GM12865 (cell line): ENCODE measurements around the gene DPH1.

Source experiments
- DNase-seq: peaks from one replicate; pipeline ENCODE4 v3.0.0; 2010; ENCODE audit warnings: low read depth
- H3K4me3 ChIP-seq: 2 replicates; pipeline ENCODE4 v1.5.1; 2011; ENCODE audit warnings: mild to moderate bottlenecking, low read depth, low read length, control low read depth
- TF ChIP-seq, protein P1 (sequence below): IDR thresholded peaks from 2 replicates; pipeline ENCODE4 v1.5.1; 2011; ENCODE audit warnings: low read length, control low read depth, low read depth, inconsistent platforms; ENCODE audit not compliant: insufficient read depth; ENCODE audit errors: missing control alignments

DPH1 gene

DNA sequence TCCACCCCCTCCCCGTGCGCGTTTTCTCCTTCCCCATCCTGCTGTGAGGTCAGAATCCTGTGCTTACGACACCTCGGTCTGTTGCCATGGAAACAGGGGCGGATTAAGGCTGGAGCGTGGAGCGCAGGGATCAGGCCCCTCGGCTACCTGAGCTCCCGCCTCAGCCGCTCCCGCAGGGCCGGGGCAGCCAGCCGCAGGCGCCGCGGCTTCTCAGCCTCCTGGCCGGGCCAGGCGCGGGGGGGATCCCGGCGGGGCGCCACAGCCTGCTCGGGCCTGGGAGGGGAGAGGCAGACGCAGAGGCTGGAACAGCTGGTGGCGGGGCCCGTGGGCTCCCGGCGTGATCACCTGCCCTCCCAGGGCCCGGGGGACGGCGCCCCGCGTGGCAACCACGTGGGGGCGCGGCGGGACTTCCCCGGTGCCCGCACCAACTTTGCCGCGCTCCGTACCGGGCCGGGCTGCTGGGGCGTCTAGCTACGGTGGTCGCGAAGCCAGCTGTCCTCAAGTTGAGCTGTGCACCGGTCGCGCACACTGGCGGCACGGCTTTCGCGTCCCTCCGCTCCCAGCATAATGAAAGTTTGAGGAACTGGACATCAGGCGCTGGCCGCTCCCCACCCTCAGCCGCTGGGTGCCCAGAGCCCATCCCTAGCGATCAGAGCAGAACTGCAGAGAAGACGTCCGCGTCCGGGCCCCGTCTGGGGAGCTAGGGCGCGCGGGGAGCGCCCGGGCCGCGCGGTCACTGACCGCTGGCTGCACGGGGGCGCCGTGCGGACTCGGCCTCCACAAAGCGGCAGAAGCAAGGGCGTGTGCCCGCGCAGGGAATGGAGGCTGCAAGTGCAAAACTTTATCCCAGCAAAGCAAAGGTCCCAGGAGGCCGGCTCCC, 6.0 kb upstream of the DPH1 start:
- TF ChIP-seq, protein P1, sequence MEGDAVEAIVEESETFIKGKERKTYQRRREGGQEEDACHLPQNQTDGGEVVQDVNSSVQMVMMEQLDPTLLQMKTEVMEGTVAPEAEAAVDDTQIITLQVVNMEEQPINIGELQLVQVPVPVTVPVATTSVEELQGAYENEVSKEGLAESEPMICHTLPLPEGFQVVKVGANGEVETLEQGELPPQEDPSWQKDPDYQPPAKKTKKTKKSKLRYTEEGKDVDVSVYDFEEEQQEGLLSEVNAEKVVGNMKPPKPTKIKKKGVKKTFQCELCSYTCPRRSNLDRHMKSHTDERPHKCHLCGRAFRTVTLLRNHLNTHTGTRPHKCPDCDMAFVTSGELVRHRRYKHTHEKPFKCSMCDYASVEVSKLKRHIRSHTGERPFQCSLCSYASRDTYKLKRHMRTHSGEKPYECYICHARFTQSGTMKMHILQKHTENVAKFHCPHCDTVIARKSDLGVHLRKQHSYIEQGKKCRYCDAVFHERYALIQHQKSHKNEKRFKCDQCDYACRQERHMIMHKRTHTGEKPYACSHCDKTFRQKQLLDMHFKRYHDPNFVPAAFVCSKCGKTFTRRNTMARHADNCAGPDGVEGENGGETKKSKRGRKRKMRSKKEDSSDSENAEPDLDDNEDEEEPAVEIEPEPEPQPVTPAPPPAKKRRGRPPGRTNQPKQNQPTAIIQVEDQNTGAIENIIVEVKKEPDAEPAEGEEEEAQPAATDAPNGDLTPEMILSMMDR = no peak
- peak; percentile 24 for DNase-seq
- H3K4me3 ChIP-seq = no peak overlapping the region

DNA sequence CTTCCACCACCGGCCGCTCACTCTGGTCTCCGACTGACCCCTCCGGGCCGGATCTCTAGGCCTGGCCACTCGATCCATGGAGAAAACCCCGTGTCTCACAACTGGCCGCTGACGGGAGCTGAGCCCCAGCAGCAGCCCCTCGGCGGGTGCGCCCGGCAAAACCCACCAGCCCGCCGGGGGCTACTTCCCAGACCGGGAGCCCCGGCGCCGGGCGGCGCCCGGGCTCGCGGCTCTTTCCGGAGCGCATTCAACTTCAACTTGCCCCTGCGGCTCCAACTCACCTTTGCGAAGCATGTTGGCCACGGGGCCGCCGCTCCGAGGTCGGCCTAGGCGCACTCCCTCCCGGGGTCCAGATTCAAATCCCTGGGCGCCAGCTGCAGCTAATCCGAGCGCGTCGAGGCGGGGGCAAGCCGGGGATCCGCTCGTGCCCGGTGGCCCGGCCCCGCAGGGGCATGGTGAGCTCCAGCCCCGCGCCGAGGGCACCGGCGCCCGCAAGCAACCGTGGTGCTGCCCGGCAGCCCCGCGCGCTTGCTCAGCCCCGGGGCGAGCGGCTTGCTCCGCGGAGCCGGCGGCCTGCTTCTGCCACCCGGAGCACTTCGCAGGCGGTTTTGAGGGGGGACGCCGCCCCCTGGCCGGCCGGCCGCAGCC, 5.3 kb upstream of the DPH1 start:
- H3K4me3 ChIP-seq = no peak overlapping the region
- TF ChIP-seq, protein P1 = no peak
- no peak for DNase-seq

DNA sequence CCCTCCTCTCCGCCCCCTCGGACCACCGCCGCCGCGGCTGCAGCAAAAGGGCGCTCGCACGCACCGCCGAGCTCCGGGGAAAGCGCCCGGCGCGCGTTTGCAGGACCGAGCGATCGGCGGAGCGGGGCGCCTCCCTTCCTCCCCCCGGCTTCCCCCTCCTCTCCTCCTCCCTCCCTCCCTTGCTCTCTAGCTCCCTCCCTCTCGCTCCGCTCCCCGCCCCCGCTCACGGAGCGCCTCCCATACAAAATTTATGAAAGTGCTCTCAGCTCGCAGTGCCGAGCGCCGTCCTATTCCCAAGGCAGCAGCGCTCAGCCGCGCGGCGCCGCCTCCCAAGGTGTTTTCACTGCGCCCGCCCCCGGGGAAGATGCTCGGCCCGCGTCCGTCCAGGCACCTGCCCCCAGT, 4.7 kb upstream of the DPH1 start, which contains the start of gene RTN4RL1:
Gene RTN4RL1, minus strand, starts transcription at position 115 of the 402 bp plus-strand sequence. CDS start 469 bp downstream, outside the sequence.
- peak; percentile 42 for DNase-seq
- H3K4me3 ChIP-seq = no peak within 1 kb of the TSS; the same call in 1 of the 2 replicates
- TF ChIP-seq, protein P1 = no peak

DNA sequence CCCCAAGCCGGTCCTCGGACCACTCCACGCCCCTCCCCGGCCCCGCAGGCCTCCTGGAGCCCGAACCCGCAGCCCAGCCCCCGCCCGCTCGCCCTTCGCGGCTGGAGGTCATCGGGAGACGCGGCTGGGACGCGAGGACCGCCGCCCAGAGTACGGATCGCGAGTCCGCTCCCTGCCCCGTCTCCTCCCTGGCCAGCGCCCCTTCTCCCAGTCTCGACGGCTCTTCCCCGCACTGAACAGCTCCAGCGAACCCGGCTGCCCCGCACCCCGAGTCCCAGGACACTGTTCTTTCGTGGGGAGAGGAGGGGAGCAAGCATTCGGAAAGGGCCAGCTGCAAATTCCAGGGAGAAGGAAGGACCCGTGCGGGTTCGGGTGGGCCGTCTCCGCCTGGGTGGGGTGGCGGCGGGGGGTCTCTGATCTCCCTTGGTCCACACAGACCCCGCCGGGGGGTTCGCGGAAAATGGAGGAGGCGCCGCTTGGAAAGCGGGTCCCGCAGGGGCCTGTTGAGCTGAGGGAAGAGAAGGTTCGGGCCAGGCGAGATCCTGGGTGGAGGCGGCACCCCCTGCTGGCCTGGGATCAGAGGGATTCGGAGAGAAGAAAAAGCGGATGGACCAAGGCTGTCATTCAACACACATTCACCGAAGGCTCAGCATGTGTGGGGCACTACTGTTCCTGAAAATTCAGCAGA, 4.2 kb upstream of the DPH1 start:
- H3K4me3 ChIP-seq = no peak overlapping the region
- DNase-seq = no peak
- TF ChIP-seq, protein P1 = peak; percentile 7

DNA sequence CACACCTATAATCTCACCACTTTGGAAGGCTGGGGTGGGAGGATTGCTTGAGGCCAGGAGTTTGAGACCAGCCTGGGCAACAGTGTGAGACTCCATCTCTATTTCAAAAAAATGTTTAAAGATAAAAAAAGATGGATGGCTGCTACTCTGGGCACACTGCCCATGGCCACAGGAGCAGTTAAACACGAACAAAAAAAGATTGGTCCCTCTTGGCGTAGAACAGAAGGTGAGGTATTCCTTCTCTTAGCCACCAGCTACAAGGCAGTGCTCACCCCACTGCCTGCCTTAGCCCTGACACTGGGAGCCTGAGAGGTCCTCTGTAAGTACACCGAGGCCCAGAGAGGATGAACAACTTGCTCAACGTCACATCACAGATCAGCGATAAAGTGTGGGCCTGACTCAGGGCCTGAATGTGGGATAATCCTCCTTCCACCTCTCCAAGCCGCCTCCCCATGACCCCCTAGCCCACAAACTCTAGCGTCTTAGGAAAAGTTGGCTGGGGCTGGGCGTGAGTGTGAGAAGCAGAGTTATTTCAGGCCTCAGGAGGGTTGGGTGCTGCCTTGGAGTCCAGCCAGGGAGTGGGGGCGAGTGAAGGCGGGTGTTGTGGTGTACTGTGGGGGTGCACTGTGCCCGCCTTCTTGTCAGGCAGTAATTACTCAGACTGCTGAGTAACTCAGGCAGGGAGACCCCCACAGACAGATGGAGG, 2.3 kb upstream of the DPH1 start:
- TF ChIP-seq, protein P1 = no peak
- no peak overlapping the region for H3K4me3 ChIP-seq
- DNase-seq = no peak

DNA sequence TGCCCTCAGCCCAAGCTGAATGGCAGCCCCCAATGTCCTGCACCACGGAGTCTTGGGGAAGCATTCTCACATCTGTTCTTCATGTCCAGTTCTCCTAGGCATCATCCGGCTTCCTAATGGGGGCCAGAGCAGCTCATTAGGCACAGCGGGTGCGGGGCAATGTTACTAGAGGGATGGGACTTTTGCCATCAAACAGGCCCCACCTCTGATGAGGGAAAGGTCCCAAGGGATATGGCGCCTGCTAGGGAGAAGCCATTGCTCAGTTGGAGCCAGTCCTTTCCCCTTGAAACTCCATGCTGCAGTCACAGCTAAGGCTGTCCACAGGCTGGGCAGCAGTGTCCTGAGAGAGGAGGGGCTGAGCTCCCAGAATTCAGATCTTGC, 1.7 kb upstream of the DPH1 start:
- H3K4me3 ChIP-seq = no peak overlapping the region
- TF ChIP-seq, protein P1 = no peak
- no peak for DNase-seq
